ENCODE measurements around the gene ADGRL4. TPM values are rescaled to one million over a fixed set of nuclear protein-coding genes. Genes with fewer than 3 reads are reported as not detected.

The ADGRL4 gene
- total and polyA plus RNA-seq, 8 donors = 0.87 to 25.9 (median 6.7) TPM

DNA sequence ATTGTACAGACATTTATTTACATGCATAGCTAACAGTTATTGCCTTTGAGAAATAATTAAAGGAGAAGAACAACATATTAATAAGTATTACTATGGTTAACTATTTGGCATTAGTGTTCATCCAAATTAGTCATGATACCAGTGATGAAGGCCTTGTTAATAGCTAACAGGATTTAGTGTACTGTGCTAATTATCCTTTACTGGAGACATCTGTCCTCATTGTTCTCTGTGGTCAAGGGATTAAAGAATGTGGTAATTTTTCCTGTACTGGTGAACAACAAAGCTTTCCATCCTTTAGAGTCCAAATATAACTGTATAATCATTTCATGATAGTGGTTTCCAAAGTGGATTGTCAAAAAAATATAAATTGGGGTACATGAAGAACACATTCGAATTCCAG is 103.9 kb downstream of the ADGRL4 start:
- Histone ChIP-seq H3K27me3 (no peaks in the 10 kb centered on the region), H3K4me3 (no peak overlapping the region), H3K4me1 (no peaks in the 10 kb centered on the region), H3K9me3 (no peaks in the 10 kb centered on the region), H3K27ac (no peak overlapping the region), H3K36me3 (no peaks in the 10 kb centered on the region)
- no peak for TF ChIP-seq EP300 (IDR thresholded peaks at IDR 0.05)
- TF ChIP-seq POLR2A (IDR thresholded peaks at IDR 0.05) = no peak
- no peak for TF ChIP-seq POLR2AphosphoS5 (IDR thresholded peaks at IDR 0.05)
- 62 to 70% (median 68%) methylated on average over 1 of the region's 1 CpG for WGBS, 5 donors
- DNase-seq = no peak
- intact Hi-C loops (cut with DNase I; ENCODE audit: low total_unique reads) = no loop called here

DNA sequence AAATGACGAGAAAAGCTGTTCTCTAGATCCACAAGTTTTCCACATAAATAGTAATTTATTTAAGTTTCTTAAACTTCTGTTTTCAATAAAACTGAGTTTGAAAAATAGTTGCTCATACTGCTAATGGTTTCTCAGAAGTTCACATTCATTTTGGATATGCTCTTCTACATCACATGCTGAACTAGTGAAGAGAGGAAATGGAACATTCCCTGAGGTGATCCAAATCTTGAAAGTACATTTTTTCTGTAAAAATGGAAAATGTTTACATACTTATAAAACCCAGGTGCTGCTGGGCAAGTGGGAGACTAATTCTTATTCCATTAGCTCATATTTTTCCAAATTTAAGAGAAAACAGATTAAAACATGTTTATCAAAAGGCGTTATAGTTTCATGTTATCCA is 111.7 kb downstream of the ADGRL4 start:
- Histone ChIP-seq H3K27ac (no peak overlapping the region), H3K27me3 (no peaks in the 10 kb centered on the region), H3K36me3 (no peaks in the 10 kb centered on the region), H3K4me1 (no peaks in the 10 kb centered on the region), H3K9me3 (no peaks in the 10 kb centered on the region), H3K4me3 (no peak overlapping the region)
- intact Hi-C loops (cut with DNase I; ENCODE audit: low total_unique reads) = no loop called here
- TF ChIP-seq EP300 (IDR thresholded peaks at IDR 0.05) = no peak
- no peak for TF ChIP-seq POLR2AphosphoS5 (IDR thresholded peaks at IDR 0.05)
- no peak for TF ChIP-seq POLR2A (IDR thresholded peaks at IDR 0.05)
- no peak for TF ChIP-seq CTCF (IDR thresholded peaks at IDR 0.05)
- DNase-seq = no peak
- 60 to 78% (median 73%) methylated on average over 2 of the region's 2 CpGs for WGBS, 5 donors

DNA sequence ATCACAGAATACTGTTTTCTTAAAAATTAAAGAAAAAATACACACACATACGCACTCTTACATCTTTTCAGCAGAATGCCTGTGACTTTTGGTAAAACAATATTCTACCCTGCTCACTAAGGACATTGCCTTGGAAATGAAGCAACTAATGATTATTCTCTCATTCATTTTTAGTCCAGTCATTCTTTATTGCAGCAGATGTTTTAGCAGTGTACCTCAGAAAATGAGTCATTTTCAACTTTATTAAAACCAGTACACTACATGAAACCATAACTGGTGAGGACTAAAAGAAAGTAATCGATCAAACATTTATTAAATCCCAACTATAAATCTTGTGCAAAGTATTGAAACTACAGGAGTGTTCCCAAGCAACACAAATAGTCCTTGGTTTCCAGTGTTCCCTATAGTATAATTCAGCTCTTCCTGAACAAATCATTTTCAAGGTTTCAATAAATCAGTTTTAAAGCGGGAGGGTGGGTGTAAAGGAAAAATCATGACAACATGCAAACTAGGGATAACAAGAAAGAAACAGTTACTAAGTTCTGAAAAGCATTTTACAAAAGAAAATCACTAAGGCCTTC is 114.2 kb downstream of the ADGRL4 start:
- Histone ChIP-seq H3K4me3 (no peak overlapping the region), H3K27ac (no peak overlapping the region), H3K4me1 (no peaks in the 10 kb centered on the region), H3K36me3 (no peaks in the 10 kb centered on the region), H3K9me3 (no peaks in the 10 kb centered on the region), H3K27me3 (no peaks in the 10 kb centered on the region)
- 83 to 95% (median 89%) methylated on average over 3 of the region's 3 CpGs for WGBS, 5 donors
- no peak for TF ChIP-seq POLR2A (IDR thresholded peaks at IDR 0.05)
- intact Hi-C loops (cut with DNase I; ENCODE audit: low total_unique reads) = no loop called here
- no peak for DNase-seq

GRCh38 chr1:78887458-78887857 is 119.1 kb downstream of the ADGRL4 start:
- no peak overlapping the region for H3K4me3 ChIP-seq
- 93 to 99% (median 97%) methylated on average over 2 of the region's 2 CpGs for WGBS, 5 donors
- no peak for DNase-seq
- no peaks in the 10 kb centered on the region for H3K9me3 ChIP-seq
- H3K27me3 ChIP-seq = no peaks in the 10 kb centered on the region
- intact Hi-C loops (cut with DNase I; ENCODE audit: low total_unique reads) = no loop called here
- TF ChIP-seq POLR2A (IDR thresholded peaks at IDR 0.05) (no peak), EP300 (IDR thresholded peaks at IDR 0.05) (no peak), CTCF (IDR thresholded peaks at IDR 0.05) (no peak), POLR2AphosphoS5 (IDR thresholded peaks at IDR 0.05) (no peak)
- no peaks in the 10 kb centered on the region for H3K36me3 ChIP-seq
- H3K4me1 ChIP-seq = peaks cover 0 to 11% (median 0%) of the 10 kb centered on the region in 4 donors
- no peak overlapping the region for H3K27ac ChIP-seq

- no peak for TF ChIP-seq CTCF (IDR thresholded peaks at IDR 0.05)
- no peak for TF ChIP-seq POLR2AphosphoS5 (IDR thresholded peaks at IDR 0.05)
- TF ChIP-seq EP300 (IDR thresholded peaks at IDR 0.05) = no peak
- TF ChIP-seq POLR2A (IDR thresholded peaks at IDR 0.05) = no peak
- H3K27me3 ChIP-seq = no peaks in the 10 kb centered on the region
- H3K9me3 ChIP-seq = no peaks in the 10 kb centered on the region
- peak in 1 of 2 donors; percentile 6 for DNase-seq
- no peak overlapping the region for H3K4me3 ChIP-seq
- H3K4me1 ChIP-seq = peaks cover 0 to 11% (median 0%) of the 10 kb centered on the region in 4 donors
- H3K27ac ChIP-seq = no peak overlapping the region
- intact Hi-C loops (cut with DNase I; ENCODE audit: low total_unique reads) = no loop called here
- WGBS, 5 donors = 21 to 46% (median 36%) methylated on average over 6 of the region's 6 CpGs
- H3K36me3 ChIP-seq = no peaks in the 10 kb centered on the region
Measured at GRCh38 chr1:78884685-78885452, 121.7 kb downstream of the ADGRL4 start.
